Activated T-cell treated with anti-CD3 and anti-CD28 coated beads, Interleukin-2, amount 50 U/mL, for 48 hours (primary cell): Measurements from ENCODE around the gene CASP14.
"Not testable (repeated sequence)": the region's sequence is repeated elsewhere in the genome, so short reads cannot be mapped to it uniquely, and the experiment has no call there.

ENCODE experiments used
- DNase-seq, 2 experiments: peaks; one replicate each; pipeline ENCODE4 v3.0.0-alpha.2; 2020

CASP14 gene, protein sequence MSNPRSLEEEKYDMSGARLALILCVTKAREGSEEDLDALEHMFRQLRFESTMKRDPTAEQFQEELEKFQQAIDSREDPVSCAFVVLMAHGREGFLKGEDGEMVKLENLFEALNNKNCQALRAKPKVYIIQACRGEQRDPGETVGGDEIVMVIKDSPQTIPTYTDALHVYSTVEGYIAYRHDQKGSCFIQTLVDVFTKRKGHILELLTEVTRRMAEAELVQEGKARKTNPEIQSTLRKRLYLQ

DNA sequence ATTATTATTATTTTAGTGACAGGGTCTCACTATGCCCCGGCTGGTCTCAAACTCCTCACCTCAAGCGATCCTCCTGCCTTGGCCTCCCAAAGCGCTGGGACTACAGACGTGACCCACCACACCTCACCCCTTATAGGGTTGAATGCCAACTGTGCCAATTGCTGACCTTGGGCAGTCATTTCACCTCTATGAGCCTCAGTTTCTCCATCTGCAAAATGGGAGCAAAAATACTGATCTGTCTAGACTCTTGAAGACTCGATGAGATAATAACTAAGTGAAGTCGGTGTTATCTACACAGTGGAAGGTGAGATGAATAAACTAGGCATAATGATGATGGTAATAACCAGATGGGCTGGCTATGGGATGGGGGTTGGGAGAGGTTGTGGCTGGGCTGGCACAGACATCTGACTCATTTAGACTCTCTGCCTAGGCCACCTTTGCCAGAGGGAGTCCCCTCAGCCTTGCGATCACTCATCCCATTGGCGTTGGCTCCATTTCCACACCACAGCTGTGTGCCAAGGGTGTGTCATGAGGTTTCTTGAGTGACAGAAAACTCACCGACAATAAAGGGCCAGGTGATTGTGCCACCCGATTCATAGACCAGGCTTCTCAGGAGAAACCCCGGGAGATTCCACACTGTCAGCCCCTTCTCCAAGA is at the start of gene CASP14:
Gene CASP14, plus strand, starts transcription at position 596 of the 657 bp plus-strand sequence. CDS start 2,772 bp downstream, outside the sequence.
- DNase-seq = no peak

DNA sequence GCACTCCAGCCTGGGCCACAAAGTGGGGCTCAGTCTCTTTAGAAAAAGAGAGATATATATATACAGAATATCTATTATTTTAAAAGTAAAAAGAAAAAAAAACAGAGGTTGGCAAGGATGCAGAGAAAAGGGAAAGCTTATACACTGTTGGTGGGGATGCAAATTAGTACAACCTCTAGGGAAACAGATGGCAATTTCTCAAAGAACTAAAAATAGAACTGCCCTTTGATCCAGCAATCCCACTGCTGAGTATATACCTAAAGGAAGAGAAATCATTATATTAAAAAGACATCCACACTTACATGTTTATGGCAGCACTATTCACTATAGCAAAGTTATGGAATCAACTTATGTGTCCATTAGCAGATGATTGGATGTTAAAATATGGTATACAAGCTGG is 41.0 kb upstream of the CASP14 start:
- DNase-seq = no peak

DNA sequence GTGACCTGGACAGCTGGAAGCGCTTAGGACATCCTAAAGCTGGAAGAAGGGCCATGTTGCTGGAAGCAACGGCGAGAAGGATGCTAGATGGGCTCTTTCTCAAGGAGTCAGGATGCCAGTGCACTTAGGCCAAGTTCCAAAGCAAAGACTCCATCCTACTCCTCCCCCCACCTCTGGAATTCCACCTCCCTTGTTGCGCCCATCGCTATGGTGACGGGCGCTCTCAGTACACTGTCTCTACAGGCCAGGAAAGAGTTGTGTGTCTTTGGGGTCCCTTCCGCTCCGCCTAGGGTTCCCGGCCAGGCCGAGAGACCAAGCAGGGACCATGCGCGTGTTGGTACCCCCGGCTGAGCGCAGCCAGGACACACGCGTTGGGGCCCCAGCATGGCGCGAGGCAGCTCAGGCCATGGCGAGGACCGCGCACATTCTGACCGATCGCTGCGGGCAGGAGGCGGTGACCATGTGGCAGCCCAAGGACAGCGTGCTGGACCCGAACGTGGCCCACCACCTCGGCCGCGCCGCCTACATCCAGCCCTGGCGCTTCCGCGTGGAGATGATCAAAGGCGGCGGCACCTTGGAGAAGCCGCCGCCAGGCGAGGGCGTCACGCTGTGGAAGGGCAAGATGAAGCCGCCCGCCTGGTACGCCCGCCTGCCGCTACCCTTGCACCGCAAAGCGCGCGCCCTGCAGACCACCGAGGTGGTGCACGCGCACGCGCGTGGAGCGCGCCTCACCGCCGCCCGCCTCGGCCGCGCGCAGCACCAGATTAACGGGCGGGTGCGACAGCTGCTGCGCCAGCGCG is 38.6 kb upstream of the CASP14 start:
- no peak for DNase-seq

DNA sequence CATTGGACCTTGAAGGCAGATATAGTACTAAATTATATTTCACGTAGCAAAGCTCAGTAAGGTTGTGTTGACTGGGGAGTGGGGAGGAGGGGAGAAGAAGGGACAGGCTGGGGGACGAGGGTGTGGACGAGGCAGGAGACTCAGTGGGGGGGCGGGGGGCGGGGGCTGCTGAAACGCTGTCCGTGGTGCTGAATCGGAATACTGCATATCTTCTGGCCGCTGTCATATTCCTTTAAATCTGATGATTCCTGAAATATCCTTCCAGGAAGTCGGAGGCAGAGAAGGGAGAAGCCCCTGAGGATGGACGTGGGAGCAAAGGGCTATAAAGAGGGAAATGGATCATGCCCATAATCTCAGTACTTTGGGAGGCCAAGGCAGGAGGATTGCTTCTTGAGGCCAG is 34.7 kb upstream of the CASP14 start:
- DNase-seq = no peak

DNA sequence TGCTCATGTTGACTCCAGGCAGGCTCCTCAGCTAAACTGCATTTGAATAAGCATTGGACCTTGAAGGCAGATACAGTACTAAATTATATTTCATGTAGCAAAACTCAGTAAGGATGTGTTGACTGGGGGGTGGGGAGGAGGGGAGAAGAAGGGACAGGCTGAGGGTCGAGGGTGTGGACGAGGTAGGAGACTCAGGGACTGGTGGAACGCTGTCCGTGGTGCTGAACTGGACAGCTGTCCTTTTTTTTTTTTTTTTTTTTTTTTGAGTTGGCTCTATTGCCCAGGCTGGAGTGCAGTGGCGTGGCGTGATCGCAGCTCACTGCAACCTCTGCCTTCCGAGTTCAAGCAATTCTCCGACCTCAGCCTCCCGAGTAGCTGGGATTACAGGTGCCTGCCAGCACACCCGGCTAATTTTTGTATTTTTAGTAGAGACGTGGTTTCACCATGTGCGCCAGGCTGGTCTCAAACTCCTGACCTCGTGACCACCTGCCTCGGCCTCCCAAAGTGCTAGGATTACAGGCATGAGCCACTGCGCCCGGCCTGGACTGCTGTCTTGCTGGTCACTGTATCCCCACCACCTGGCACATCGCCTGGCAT is 33.2 kb upstream of the CASP14 start:
- peak in 1 of 2 experiments; percentile 22 for DNase-seq

DNA sequence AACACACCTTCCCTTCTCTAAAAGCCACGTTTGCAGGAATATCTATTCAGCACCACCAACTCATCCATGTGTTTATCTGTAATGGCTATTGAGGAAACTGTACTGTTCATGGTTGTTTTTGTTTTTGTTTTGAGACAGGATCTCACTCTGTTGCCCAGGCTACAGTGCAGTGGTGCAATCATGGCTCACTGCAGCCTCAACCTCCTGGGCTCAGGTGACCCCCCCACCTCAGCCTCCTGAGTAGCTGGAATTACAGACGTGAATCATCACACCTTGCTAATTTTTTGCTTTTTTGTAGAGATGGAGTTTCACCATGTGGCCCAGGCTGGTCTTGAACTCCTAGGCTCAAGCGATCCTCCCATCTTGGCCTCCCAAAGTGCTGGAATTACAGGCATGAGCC is 30.4 kb upstream of the CASP14 start:
- DNase-seq = not testable (repeated sequence)

DNA sequence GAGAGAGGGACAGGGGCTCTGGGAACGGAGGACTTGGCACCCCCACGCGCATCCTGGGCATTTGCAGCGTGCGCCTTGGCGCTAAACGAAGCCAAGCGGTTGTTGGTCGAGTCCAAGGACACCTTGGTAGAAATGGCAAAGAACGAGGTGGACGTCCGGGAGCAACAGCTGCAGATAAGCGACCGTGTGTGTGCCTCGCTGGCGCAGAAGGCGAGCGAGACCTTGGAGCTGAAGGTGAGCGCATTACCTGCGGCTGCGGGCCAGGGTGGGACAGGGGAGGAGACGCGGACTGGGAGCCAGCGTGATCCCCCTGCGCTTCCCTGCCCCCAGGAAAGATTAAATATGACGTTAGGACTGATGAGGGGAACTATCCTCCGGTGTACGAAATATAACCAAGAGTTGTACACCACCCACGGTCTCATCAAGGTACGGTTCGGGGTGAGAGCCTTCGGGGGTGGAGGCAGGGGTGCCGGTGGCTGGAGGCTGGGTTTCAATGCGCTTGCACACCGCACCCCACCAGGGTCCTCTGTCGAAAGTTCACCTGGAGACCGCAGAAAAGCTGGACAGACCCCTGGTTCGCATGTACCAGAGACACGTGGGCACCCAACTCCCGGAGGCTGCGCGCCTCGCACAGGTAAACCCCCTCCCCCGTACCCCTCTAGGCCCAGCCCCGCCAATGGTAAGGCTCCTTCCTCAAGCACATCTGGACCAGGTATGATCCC is 27.8 kb upstream of the CASP14 start:
- no peak for DNase-seq

DNA sequence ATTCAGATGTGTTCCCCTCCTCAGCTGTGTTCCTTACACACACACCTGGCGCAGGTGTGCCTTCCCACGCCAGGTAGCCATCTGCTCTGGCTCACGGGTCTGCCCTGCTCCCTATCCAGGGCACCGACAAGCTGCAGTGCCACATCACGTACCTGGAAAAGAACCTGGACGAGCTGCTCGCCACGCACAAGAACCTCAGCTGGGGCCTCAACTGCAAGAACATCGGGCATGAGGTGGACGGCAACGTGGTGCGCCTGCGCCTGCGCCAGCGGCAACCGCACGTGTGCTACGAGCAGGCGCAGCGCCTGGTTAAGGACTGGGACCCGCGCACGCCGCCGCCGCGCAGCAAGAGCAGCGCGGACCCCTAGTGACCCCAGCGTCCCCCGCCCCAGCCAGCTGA is 26.5 kb upstream of the CASP14 start:
- no peak for DNase-seq

DNA sequence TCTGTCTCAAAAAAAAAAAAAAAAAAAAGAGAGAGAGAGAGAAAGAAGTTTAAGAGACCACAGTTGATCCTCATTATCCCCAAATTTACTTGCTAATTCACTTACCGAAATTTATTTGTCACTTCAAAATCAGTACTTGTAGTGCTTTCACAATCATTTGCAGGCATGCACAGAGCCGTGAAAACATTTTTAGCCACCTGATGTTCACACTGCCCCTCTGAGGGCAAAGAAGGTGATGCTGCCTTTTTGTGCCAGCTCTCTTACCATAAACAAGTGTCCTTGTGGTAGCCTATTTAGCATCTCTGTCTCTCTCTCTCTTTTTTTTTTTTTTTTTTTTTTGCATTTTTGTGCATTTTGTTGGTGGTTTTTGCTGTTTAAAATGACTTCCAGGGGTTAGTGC is 24.1 kb upstream of the CASP14 start:
- no peak for DNase-seq

DNA sequence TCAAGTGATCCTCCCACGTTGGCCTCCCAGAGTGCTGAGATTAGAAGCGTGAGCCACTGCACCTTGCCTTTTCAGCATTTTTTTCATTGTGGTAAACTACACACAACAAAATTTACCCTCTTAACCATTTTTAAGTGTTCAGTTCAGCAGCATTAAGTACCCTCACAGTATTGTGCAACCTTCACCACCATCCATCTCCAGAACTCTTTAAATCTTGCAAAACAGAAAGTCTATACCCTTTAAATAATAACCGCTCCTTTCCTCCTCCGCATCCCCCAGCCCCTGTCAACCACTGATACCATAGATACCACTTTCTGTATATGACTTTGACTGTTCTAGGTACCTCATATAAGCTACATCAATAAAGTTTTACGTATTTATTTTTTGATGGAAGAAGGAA is 20.8 kb upstream of the CASP14 start:
- DNase-seq = no peak

DNA sequence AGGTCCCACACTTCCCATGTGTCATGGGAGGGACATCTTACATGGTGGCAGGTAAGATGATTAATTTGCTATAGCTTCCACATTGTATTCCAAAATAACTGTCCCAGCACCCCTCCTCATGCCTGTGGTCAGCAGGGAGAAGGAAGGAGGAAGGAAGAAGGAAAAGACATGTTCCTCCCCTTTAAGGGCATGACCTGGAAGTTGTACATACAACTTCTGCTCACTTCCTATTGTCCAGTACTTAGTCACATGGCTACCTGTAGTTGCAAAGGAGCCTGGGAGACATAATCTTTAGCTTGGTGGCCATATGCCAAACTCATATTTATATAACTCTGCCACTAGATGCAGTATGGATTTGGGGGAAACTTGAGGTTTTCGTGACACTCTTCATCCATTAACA is 17.6 kb upstream of the CASP14 start:
- DNase-seq = no peak

DNA sequence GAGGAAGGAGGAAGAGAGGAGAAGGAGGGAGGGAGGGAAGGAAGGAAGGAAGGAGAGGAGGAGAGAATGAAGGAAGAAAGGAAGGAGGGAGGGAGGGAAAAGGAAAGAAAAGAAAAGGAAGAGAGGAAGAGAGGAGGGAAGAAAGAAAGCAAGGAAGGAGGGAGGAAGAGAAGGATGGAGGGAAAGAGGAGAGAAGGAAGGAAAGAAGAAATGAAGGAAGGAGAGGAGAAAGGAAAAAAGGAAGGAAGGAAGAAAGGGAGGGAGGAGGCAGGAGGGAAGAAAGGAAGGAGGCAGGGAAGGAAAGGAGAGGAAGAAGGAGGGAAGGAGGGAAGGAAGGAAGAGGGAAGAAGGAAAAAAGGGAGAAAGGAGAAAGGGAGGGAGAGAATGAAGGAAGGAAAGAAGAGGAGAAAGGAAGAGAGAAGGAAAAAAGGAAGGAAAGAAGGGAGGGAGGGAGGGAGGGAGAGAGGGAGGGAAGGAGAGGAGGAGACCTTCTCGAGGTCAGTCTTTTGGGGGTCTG is 13.4 kb upstream of the CASP14 start:
- no peak for DNase-seq

DNA sequence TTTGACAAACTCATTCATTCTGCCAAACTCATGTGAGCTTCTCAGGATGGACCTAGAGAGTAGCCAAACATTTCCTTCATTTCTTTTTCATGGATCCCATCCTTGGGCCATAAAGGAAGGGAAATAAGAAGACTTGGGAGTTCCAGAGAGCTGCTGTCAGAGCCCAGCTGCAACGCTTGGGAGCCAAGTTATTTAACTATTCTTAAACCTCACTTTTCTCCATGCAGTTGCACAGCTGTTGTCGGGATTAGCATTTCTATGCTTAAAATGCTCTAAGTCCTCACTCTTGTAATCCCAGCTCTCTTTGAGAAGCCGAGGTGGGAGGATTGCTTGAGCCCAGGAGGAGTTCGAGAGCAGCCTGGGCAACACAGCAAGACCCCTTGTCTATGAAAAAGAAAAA is 11.7 kb upstream of the CASP14 start:
- no peak for DNase-seq

DNA sequence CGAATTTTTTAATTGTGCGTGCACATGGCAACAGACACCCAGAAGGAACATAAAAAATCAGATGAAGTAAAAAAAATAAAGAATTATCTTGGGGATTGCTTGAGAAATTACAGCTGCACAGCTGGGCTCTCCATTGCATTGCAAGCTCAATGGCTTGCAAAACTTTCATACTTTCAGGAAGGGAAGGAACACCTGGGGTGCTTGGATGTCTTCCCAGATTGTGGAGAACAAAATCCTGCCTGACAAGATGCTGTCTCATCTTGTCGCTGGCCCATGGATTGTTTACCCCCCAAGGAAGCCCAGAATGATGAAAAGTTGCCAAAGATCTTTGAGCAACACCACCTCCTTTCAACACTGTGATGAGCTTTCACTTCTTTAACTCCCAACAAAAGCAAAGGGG is 11.0 kb upstream of the CASP14 start:
- DNase-seq = no peak

DNA sequence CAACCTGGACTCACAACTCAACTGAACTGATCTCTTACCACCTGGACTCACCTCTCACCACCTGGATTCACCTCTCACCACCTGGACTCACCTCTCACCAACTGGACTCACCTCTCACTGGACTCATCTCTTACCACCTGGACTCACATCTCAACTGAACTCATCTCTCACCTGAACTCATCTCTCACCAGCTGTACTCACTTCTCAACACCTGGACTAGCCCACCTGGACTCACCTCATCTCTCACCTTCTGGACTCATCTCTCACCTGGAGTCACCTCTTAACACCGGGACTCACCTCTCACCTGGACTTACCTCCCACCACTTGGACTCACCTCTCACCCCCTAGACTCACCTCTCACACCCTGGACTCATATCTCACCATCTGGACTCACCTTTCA is 7.3 kb upstream of the CASP14 start:
- DNase-seq = no peak

DNA sequence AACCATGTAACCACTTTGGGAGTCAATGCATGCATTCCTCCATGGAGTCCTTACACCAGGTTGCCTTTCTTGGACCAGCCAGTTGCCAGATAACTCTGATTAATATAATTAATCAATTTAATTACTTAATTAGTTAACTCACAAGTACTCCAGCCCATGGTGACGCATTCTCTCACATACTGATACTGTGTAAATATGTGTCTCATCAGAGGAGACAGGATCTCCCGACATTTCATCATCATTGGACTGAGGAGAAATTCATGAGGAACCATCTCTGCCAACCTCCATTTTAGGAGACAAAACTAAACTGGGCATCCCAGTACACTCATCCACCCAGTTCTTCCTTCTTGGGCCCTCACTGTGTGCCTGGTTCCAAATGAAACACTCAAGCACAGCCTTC is 6.5 kb upstream of the CASP14 start:
- no peak for DNase-seq

DNA sequence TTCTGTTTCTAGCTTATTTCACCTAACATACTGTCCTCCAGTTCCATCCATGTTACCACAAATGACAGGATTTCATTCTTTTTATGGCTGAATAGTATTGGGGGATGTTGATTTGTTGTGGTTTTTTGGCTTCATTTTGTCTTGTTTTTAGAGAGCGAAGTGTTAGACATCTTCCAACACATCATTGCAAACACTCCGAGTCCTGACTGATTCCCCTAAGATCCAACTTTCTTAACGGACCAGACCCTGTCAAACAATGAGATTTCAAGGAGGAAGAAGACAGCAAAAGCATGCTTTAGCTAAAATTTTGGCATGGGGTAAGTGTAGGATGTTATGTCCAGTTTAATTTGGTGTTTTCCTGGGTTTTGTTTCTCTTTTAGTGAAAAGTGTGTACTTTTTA is 3.8 kb upstream of the CASP14 start:
- no peak for DNase-seq

DNA sequence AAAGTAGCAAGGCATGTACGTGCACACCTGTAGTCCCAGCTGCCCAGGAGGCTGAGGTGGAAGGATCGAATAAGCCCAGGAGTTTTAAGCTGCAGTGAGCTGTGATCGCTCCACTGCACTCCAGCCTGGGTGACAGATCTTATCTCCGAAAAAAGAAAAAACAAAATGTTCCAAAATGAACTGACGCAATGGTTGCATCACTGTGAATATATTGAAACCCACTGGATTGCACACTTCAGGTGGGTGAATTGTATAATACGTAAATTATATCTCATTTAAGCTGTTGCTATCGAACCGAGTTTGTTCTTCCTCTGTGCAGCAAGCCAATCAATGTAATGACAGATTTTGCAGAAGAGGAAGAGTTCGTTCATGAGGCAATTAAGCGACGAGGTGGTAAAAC is 1.6 kb upstream of the CASP14 start:
- DNase-seq = no peak

DNA sequence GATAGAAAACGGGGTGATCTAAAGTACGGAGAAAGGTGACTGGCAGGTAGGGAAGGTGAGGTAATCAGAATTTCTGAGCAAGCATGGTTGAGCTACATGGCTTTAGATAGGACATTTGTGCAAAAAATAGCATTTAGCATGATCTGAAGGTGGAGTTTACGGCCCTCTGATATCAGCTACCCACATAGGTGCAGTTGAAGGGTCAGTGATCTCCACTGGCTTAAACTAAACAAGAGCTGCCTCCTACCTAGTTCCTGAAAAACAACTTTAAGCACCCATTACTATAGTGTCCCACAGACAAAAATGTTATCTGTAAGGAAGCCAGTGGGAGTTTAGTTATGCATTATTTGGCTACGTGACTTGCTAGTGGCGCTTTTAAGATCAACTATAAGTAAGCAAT is 1.2 kb upstream of the CASP14 start:
- no peak for DNase-seq

DNA sequence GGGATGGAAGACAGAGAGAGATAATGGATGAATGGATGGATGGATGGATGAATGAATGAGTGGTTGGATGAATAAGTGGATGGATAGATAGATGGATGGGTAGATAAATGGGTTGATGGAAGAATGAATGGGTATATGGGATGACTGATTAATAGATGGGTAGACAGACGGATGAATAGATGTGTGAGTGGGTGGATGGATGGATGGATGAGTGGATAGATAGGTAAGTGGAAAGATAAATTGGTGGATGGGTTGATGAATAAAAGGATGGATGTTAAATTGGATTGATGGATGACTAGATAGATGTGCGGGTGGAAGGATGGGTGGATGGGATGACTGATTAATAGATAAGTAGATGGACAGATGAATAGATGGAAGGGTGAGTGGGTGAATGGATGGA is 1.4 kb downstream of the CASP14 start:
- DNase-seq = no peak

DNA sequence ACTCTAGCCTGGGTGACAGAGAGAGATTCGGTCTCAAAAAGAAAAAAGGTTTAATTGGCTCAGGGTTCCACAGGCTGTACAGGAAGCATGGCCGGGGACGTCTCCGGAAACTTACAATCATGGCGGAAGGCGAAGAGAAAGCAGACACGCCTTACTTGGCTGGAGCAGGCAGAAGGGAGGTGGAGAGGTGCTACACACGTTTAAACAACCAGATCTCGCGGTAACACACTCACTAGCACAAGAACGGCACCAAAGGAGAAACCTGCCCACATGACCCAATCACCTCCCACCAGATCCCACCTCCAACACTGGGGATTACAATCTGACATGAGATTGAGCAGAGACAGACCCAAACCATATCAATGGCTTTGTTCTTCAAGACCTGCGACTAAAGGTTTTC is 12.8 kb downstream of the CASP14 start:
- DNase-seq = no peak

DNA sequence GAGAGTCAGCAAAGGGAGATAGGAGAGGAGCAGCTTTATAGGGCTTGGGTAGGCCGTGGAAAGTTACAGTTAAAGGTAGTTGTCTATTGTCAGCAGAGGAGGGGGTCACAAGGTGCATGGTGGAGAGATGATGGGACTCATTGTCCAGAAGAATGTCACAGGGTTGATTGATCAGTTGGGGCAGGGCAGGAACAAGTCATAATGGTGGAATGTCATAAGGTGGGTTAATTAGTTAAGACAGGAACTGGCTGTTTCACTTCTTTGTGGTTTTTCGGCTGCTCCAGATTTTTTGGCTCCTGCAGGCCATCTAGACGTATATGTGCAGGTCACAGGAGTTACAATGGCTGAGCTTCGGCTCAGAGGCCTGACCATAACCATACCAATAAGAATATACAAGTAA is 21.1 kb downstream of the CASP14 start:
- not testable (repeated sequence) for DNase-seq
